HG03520 (cell line): ENCODE measurements around the gene RAPSN.

Experiments used
- ATAC-seq: cut with Tn5 transposase; IDR thresholded peaks from one replicate; pipeline ENCODE4 v1.9.1; 2021; ENCODE audit warnings: mild to moderate bottlenecking, moderate library complexity; ENCODE audit not compliant: unreplicated experiment

The RAPSN gene

DNA sequence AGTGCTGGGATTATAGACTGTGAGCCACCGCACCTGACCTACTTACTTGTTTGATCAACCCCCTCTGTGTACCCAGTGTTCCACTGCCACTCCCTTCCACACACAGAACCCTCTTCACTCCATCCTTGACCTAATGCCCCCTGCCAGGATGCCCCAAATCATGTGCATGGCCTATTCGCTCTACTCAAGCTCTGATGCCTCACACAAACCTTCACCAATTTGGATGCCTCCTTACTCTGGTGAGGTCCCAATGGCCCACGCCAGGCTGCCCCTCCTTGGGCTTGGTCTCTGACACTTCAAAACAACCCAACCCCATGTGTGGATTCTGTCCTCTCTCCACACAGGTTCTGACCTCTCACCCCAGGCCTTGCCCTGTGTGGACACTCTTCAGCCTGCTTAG, 13.2 kb downstream of the RAPSN start:
- ATAC-seq = no peak

DNA sequence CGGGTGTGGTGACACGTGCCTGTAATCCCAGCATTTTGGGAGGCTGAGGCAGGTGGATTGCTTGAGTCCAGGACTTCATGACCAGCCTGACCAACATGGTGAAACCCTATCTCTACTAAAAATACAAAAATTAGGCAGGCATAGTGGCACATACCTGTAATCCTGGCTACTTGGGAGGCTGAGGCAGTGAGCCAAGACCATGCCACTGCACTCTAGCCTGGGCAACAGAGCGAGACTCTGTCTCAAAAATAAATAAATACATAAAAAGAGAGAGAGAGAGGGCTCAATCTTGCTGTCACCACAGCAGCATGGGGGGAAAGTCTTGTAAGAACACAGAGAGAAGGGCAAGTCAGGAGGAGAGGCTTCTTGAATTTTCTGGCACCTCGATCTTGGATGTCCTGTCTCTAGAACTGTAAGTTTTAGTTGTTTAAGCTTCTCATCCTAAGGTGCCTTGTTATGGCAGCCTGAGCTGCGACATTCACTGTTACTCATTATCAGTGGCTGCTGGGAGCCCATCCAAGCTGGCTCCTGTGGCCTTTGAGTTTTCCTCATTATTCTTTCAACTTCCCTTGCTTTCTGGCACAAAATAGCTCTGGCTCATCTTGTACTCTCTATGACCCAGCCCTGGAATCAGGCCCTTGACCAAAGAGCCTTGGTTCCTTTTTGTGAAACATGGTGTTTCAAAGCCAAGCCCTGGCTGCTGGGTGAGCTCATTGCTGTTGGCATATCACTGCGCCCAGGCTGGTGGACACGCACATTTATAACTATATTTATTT, 14.7 kb downstream of the RAPSN start:
- no peak for ATAC-seq

DNA sequence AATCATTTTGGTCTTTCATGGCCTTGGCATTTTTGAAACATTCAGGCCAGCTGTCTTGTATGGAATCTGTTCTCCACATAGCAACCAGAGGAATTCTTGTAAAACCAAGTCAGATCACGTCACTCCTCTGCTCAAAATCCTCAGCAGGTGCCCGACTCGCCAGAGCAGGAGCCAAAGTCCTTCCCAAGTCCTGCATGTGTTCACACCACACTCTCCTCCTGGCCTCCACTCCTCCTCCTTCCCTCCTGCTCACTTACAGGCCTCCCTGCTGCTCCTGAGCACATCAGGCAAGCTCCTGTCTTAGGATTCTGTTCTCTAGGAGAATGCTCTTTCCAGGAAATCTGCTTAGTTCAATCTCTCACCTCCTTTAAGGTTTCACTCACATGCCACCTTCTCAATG, 15.8 kb downstream of the RAPSN start:
- ATAC-seq = no peak

DNA sequence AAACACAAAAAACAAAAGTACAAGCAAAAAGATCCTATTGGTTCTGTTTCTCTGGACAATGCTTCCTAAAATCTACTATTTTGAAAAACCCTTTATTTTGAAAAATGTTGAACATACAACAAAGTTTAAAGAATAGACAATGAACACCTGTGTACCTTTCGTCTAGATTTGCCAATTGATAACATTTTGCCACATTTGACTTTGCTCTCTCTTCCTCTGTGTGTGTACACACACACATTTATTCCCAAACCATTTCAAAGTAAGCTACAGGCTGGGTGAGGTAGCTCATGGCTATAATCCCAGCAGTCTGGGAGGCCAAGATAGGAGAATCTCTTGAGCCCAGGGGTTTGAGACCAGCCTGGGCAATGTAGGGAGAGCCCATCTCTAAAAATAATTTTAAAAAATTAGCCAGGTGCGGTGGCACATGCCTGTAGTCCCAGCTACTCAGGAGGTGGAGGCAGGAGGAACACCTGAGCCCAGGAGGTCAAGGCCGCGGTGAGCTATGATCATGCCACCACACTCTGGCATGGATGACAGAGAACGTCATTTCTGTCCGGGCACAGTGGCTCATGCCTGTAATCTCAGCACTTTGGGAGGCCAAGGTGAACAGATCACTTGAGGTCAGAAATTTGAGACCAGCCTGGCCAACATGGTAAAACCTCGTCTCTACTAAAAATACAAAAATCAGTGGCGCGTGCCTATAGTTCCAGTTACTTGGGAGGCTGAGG, 17.4 kb downstream of the RAPSN start:
- ATAC-seq = no peak

DNA sequence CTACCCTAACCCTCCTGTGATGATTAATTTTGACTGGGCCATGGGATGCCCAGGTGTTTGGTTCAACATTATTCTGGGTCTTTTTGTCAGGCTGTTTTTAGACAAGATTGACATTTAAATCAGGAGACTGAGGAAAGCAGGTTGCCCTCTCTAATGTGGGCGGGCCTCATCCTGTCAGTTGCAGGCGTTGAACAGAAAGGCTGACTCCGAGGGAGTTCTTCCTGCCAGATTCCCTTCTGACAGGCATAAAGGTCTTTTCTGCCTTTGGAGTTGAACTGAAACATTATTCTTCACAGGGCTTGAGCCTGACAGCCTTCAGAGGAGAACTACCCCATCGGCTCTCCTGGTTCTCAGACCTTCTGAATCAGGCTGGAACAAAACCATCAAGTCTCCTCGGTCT, 18.4 kb downstream of the RAPSN start:
- ATAC-seq = no peak

DNA sequence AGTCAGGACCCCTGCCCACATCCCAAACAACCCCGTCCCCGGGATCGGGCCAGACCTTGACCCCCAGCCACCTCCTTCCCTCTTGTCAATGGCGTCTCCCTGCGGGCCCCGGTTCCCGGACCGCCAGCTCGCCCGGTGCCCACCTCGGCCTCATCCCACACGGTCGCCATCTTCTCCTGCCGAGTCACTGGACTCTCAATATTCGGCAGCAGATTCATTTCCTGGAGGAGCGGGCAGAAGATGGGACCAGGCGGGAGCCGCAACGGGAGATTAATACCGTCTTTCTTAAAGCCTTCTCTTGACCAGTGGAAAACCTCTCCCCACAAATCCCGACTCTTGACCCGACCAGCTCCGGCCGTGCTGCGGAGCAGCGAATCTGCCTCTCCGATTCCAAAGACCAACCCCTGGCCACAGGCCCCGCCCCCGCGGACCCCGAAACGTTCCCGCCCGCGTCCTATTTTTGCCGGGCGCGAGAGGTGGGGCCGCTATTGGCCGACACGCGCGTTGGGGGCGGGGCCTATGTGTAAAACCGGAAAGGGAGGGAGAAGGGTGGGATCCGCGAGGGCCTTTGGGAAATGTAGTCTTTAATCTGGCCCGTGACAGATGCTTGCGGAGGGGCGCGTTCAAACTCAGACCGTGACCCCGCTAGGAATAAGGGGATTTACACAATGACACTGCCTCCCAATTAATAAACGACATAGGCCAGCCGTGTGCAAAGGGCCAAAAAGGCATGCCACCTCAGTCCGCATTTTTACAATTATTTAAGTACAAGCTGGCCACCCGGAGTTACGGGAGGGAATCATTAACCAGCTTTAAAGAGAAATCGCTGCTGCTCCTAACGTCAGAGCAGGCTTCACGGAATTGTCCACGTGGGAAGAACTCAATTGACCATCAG, 22.6 kb downstream of the RAPSN start, which contains the start of gene PSMC3:
TSS of gene PSMC3 (minus strand) at position 378 of the 895 bp plus-strand sequence. CDS start at position 218, 160 bp downstream.
- ATAC-seq = peak; percentile 94

DNA sequence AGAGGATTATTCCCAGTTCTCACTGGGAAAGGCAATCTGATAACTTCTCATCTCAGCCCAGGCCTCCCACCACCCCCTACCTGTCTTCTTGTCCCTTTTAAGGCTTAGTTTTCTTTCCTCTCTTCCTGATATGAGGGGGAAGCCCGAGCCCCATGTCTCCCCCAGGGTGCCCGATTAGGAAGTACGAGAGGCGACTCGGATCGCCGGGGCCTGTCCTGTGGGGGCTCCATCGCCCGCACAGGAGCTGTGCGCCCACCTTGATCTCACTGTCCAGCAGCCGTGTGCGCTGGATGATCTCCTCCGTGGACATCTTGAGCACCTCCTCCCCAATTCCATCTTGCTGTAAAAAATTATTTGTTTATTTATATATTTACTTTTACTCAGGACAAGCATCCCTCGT, 23.3 kb downstream of the RAPSN start:
- ATAC-seq = no peak

DNA sequence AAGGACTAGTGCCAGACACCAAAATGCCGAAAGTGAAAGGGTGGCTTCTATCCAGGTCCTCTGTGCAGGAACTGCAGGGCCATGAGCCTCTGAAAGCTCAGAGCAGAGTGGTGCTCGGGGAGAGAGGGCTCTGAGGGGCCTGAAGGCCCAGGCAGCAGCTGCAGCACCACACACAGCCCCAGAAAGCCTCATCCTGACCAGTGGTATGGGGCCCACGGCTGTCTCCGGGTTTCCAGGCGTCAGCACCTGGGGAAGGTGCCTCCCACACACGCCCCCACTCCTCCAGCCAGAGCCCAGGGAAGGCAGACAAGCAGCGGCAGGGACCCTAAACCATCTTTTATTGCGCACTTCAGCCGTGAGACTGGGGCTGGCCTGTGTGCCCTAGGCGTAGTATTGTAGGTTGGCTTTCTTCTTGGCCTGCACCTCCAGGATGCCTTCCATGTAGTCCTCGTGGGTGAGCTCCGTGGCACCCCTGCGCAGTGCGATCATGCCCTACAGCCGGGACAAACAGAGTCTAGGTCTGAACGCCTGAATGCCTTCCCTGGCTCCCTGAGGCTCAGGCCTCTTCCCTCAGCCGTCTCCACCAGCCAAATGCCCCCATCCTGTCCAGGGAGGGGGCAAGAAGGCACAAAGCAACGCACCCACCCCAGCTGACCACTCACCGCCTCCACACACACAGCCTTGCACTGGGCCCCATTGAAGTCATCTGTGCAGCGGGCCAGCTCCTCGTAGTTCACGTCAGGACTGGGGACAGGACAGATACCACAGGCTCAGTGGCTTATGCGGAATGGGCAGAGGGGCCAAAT, 30.3 kb downstream of the RAPSN start:
- no peak for ATAC-seq

DNA sequence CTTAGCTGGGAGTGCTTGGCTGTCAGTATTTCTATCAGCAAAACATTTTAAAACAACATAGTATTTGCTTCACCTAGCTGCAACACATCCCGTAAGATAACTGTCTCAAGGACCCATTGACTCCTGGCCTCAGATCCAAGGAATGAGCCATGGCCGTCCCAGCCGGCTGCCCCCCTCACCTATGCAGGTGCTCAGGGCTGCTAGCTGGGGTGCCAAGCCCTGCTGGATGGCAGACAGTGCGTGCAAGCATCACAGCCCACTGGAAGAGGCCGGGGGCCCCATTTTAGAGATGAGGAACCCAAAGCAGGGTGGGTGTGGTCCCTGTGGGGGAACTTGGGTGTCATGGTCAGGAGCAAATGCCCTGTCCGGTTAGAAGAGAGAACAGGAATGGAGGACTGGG, 31.2 kb downstream of the RAPSN start:
- ATAC-seq = no peak

DNA sequence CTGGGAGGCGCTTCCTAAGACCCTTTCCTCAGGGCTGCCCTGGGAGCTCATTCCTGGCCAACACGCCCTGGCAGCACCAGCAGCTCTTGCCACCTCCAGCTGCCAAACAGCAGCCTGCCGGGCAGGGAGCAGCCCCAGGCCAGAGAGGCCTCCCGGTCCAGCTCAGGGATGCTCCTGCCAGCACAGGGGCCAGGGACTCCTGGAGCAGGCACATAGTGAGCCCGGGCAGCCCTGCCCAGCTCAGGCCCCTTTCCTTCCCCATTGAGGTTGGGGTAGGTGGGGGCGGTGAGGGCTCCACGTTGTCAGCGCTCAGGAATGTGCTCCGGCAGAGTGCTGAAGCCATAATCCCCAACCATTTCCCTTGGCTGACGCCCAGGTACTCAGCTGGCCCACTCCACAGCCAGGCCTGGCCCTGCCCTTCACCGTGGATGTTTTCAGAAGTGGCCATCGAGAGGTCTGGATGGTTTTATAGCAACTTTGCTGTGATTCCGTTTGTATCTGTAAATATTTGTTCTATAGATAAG, 32.9 kb downstream of the RAPSN start:
- no peak for ATAC-seq

DNA sequence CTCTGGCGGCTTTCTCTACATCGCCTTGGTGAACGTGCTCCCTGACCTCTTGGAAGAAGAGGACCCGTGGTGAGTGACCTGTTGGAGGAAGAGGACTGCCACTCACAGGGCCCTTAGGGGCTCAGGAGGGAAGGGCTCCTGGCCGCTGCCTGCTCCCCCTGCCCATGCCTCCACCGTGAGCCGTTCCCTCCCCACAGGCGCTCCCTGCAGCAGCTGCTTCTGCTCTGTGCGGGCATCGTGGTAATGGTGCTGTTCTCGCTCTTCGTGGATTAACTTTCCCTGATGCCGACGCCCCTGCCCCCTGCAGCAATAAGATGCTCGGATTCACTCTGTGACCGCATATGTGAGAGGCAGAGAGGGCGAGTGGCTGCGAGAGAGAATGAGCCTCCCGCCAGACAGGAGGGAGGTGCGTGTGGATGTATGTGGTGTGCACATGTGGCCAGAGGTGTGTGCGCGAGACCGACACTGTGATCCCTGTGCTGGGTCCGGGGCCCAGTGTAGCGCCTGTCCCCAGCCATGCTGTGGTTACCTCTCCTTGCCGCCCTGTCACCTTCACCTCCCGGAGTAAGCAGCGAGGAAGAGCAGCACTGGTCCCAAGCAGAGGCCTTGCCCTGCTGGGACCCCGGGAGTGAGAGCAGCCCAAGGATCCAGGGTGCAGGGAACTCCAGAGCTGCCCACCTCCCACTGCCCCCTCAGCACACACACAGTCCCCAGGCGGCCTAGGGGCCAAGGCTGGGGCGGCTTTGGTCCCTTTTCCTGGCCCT, 33.7 kb downstream of the RAPSN start:
- no peak for ATAC-seq

DNA sequence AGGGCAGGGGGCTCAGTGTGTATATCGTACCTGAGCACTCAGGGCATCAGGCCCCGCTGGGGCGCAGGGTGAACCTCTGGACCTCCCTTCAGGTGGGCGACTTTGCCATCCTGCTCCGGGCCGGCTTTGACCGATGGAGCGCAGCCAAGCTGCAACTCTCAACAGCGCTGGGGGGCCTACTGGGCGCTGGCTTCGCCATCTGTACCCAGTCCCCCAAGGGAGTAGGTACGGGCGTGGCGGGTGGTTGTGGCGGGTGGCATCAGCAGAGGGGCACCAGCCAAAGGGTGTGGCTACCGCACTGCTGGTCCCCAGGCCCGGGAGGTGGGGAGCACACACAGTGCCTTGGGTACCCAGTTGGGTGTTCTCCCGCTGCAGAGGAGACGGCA, 34.3 kb downstream of the RAPSN start:
- no peak for ATAC-seq

DNA sequence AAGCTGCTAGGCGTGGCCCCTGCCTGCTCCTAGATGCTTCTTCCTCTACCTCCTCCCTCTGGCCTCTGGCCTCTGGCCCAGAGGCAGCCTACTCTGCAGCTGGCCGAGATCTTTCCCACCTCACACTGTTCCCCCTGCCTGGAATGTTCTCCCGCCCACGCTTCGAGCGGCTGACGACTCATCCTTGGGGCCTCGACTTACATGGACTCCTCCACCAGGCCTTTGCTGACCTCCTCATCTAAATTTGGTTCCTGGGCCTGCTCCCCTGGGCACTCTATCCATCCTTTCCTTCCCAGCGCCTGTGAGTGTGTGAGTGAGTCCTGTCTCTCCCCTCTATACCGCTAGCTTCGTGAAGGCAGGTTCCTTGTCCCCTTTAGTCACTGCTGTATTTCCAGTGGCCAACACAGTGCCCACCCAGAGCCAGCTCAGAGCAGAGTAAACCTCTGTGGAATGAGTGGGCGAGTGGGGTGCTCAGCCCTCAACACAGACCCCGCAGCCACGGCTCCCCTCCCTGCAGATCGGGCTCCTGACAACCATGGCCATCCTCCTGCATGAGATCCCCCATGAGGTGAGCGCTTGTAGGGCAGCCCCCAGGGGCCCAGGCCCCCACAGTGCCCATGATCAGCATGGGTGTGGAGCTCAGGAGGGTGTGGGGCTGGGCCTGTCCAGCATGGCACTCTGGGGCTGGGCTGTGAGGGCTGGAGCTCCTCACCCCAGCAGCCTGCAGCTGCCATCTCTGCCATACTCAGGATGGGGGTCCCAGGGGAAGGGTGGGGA, 34.8 kb downstream of the RAPSN start:
- no peak for ATAC-seq

DNA sequence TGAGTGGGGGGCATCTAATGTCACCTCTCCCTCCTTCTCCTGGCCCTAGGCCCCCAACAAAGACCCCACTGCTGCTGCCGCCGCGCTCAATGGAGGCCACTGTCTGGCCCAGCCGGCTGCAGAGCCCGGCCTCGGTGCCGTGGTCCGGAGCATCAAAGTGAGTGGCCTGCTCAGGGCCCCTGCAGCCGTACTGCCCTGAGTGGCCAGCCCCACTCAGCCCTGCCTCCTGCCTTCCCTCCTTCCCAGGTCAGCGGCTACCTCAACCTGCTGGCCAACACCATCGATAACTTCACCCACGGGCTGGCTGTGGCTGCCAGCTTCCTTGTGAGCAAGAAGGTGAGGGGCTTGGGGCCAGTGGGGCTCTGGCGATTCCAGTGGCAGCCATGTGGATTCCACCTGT, 35.6 kb downstream of the RAPSN start:
- ATAC-seq = no peak

DNA sequence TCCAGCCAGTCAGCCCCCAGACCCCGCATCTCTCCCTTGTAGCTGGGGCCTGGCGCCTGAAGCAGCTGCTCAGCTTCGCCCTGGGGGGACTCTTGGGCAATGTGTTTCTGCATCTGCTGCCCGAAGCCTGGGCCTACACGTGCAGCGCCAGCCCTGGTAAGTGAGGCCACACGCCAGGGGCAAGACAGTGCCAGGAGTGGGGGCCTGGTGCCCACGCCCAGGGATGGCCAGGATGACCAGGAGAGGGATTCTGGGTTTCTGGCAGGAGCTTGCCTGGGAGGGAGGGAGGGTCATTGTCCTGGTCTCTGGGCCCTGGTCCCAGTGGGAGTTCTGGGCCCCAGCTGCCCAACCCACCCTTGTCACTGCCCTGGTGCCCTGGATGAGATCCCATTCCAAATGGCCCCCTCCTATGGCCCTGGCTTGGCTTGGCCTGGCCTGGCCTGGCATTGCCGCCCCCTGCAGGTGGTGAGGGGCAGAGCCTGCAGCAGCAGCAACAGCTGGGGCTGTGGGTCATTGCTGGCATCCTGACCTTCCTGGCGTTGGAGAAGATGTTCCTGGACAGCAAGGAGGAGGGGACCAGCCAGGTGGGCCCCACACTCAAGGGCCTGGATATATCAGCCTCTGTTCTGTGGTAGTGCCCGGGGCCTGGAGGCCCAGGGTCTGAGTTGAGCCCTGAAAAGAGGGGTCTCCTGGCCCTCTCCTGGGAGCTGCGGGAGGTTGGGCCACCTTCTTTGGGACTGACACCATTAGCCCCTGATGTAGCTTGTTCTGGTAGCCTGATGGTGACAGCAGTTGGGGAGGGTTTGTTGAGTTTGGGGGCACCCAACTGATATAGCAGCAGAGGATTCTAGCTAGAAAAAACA, 36.8 kb downstream of the RAPSN start:
- no peak for ATAC-seq

DNA sequence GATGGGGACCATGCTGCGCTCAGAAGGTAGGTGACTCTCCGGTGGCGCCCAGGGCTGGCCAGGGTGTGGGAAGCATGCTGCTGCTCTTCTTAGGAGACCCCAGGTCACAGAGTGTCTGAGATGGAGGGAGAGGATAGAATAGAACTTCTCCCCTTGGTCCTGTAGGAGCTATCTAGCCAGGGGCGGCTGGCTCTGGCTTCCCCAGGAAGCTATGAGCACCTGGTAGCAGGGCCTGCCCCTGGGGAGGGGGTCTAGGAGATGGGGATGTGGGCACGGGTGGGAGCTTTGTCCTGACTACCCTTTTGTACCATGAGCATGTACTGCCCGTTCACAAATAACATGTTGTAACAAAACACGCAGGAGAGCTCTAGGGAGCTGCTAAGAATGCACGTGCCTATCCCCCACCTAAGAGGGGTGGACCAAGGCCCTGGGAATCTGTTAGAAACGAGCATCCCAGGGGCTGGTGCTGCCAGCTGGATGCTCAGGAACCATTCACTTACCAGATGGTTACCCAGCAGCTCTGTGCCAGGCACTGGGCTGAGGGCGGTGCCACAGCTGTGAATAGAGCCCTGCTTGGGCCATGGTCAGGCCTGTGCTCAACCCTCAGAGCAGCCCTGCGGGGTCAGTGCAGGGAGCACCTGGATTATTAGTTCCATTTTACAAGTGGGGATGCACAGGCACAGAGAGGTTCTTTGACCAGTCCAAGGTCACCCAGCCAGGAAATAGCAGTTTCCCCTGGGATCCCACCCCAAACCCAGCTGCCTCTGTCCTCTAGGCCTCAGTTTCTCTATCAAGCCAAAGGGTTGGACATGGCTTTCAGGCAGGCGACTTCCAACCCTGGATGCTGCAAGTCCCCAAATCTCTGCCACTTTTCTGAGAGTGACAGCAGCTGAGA, 38.3 kb downstream of the RAPSN start:
- ATAC-seq = no peak
